NK-92 treated with Interleukin-12 subunit alpha and Interleukin-12 subunit beta, amount 100 ng/mL, for 24 hours (cell line): ENCODE data around the gene CACNA1C.

Experiments used
- DNase-seq: peaks from one replicate; lab custom pipeline; 2025; lab: John Stamatoyannopoulos, UW

CACNA1C gene

GRCh38 chr12:2140858-2141519 is 88.2 kb downstream of the CACNA1C start:
- no peak for DNase-seq

DNA sequence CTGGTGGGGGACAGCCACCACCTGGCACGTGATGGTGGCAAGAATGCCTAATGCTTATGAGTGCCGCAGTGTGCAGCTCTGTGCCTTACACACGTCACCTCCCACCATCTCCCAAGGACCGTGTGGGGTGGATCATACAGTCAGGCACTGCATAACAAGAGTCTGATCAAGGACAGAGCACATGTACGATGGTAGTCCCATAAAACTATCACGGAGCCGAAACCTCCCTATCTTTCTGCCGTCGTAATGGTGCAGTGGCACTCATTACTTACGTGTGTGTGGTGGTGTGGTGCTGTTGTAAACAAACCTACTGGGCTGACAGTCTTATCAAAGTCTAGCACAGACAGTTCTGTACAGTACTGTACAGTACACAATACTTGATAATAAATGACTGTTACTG is 89.3 kb downstream of the CACNA1C start:
- DNase-seq = no peak

DNA sequence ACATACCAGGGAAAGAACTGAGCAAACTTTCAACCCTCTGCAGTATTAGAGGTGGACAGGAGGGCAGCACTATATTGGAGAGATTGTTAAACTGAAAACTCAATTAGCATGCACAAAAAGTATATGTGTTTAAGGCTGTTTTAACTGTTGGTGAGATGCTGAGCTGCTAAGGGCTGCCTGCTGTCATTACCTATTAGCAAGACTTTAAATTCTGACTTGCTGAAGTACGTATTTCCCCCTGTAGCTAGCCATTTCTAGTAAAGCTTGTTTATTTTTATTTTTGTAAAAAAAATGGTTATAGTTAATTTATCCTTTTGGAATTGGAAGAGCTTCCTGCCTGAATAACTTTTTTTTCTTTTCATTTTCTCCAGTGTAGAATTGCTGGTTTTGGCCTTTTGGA is 92.2 kb downstream of the CACNA1C start:
- no peak for DNase-seq

DNA sequence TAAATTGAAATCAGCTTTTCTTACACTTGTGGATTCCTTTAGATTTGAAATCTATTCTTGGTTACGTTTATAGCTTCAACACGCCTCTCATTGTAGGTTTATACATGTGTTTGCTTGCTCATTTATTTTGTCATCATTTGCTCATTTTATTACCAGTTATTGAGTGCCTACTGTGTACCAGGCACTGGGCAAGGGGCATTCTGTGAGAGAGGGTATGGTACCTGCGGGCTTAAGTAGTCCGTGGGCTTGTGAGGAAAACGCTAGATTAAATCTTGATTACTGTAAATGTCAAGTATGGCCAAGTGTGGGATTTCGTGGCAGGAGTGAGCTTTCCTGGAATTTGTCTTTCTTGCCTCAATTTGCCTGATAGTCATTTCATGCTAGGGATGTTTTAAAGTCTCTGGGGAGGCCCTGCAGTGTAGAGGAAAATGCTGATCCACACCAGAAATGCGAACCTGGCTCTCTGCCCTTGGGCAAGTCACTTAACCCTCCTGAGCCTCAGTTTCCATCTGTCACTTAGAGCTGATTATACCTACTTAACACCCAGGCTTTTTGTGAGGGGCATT is 92.7 kb downstream of the CACNA1C start:
- DNase-seq = no peak

DNA sequence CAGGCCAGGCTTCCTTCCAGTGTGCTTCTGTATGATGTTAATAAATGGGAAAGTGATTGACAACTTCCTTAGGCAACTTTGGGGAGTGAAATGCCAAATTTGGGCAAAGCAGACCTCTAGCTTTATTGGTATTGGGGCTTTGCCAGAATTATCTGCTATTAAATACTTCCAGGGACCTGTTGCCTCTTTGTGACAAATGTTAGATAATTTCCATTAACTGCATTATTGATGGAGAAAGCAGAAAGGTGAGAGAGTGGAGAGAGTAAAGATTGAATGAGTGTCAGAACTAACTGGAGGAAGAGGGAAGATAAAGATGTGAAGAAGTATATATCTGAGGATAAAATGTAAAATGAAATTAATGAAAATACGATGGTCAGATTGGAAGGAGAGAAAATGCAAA is 94.5 kb downstream of the CACNA1C start:
- DNase-seq = no peak

DNA sequence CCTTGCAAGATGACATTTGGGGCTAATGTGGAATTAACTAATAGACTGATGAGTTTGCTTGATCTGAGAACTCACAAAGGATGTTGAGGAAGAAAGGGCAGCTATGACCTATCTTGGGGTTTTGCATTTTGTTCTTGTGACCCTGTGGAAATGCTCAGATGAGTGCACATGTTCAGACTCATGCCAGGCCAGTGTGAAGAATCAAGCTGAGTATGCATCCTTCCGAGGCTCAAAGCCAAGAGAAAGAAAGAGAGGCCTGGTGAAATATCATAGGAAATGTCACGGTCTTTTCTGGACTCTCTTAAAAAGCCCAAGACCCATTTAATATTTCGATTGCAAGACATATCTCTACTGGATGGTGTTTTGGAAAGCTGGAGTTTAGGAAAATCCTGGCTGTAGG is 96.3 kb downstream of the CACNA1C start:
- no peak for DNase-seq

DNA sequence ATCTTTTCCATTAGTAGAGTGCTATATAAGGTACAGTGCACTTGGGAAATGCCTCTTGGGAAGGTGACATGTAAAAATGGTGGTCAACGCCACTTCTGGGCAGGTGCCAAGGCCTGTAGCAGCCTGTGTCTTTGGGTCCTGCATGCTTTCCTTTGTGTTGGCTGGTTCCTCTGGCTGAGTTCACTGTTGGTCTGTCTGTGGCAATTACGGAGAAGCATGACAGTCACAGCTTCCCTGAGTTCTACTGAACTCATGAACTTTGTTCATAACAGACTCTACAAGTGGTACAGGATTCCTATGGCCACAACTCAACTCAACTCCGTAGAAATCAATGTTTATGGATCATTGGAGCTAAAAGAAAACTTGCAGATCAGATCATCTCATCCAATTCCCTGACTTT is 98.0 kb downstream of the CACNA1C start:
- DNase-seq = no peak

- no peak for DNase-seq
Measured at GRCh38 chr12:2151391-2151790, 98.6 kb downstream of the CACNA1C start.

DNA sequence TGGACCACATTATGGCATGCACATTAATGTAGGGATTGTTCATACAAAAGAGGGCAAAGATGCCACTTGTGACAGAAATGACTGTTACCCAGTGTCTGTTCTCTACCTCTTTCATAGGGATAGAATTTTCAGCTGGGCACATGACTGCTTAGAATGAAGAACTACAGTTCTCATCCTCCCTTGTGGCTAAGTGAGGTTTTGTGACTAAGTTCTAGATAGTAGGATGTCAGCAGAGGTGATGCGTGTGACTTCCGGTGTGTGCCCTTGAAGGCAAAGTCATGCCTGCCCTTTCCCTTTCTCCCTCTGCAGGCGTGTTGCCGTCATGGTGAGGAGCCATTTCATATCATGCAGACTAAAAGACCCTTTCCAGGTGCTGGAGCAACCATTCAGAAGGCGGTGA is 99.3 kb downstream of the CACNA1C start:
- no peak for DNase-seq

GRCh38 chr12:2154050-2154449 is 101.3 kb downstream of the CACNA1C start:
- DNase-seq = no peak

GRCh38 chr12:2154521-2154920 is 101.7 kb downstream of the CACNA1C start:
- DNase-seq = no peak

- DNase-seq = no peak
Measured at GRCh38 chr12:2156333-2156732, 103.5 kb downstream of the CACNA1C start.

- DNase-seq = no peak
Measured at GRCh38 chr12:2160043-2160442, 107.3 kb downstream of the CACNA1C start.

DNA sequence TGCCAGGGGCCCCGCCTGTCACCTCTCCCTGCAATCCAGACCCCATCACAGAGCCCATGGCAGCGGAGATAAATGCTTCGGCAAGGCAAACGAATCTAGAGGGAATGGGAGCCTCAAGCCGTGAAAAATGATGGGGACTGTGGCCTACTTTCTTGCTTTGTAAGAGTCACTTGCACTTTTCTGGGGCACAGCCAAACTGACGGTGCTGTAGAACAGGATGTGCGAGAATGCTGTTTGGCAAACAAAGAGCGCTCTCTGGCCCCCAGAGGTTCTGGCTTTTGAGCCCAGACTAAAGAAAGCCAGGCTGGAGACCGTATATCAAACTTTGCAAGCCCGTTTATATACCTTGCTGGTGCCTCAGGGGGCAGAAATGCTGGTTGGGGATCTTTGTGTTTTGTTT is 108.7 kb downstream of the CACNA1C start:
- no peak for DNase-seq

- no peak for DNase-seq
Measured at GRCh38 chr12:2163177-2163941, 110.6 kb downstream of the CACNA1C start.

- DNase-seq = no peak
Measured at GRCh38 chr12:2165021-2165420, 112.2 kb downstream of the CACNA1C start.

- DNase-seq = no peak
Measured at GRCh38 chr12:2165927-2166326, 113.1 kb downstream of the CACNA1C start.

DNA sequence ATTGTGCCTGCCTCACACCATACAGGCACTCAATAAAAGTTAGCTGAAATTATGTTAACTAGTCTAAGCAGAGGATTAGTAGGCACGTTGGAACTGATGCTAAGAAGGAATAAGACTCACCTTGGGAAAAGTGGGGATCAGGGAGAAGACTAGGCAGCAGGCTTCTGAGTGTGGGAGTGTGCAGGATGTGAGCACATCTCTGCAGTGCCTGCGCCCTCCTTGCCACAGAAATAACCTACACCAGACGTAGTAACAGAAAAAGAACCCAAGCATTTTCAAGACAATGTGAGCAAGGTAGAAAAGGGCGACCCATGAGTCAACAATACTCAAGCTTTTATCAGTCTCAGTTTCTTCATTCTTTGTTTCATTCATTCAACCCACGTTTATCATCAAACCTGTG is 113.9 kb downstream of the CACNA1C start:
- DNase-seq = no peak

DNA sequence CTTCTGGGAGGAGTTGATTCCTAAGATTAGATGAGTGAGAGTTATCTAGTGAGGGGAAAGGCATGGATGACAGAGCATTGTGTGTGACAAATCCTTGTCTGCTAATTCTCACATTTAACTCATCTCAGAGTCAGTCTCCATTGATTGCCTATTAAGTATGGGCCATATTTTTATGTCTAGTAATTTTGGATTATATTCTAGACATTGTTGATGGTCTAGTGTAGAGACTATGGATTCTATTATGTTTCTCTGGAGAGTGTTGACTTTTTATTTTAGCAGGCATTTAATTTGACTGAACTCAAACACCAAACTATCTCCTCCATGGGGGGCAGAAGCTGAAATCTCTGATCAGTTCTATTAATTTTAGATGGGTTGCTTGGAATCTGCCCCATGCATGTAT is 114.4 kb downstream of the CACNA1C start:
- no peak for DNase-seq

DNA sequence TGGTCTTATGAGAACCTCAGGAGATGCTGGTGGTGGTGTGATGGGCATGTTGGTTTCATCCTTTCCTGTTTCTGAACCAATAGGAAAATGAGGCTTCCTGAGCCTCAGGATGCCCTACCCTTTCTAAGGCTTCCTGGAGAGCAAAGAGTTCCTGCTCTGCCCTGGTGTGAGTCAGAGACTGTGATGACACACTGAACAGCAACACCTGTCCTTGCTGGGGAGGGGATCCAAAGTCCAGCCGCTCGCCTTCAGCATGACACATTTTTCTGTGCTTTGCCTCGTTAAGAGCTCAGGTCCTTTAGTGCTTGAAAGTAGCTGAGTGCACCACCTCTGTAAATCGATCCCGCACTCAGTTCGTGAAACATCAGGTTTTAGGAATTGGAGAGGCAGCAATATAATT is 116.0 kb downstream of the CACNA1C start:
- DNase-seq = no peak

- DNase-seq = no peak
Measured at GRCh38 chr12:2169489-2169888, 116.7 kb downstream of the CACNA1C start.

GRCh38 chr12:2169940-2170339 is 117.2 kb downstream of the CACNA1C start:
- no peak for DNase-seq

DNA sequence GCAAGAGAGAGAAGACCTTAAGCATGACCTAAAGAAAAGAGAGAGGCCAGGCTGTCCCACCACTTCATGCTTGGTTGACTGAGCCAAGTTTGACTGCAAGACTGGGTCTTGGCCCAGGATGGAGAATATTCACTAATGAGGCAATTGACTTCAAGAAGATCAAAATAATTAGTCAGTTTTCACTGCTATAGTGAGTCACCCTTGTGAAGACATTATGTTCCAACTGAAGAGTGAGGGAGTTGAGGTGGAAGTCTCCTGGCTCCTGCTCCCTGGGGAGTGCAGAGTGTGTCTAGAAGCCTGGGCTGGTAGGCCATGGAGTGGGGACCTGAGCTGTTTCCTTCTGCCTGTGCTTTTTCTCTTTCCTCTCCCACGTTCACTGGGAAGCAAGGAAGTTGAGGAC is 117.6 kb downstream of the CACNA1C start:
- DNase-seq = no peak
